Head of caudate nucleus (tissue), 42 donors: ENCODE data around the gene TAF3.

Source experiments
- DNase-seq, 42 donors: peaks; one replicate each; pipeline versions ENCODE4 v3.0.0 to v3.0.0-alpha.2; 2020 to 2021; ENCODE audit warnings: mixed read lengths in 7 of 42
- intact Hi-C: fragments of 100-400 bp; cut with DNase I; formaldehyde crosslinking; loops from one replicate; pipeline ENCODE4 v1.15.0; 2022

Gene TAF3

GRCh38 chr10:8037941-8038894 lies 219.9 kb downstream of the TAF3 start:
- intact Hi-C loops: no loop called here

GRCh38 chr10:8039321-8039881 lies 221.1 kb downstream of the TAF3 start:
- no peak for DNase-seq
- intact Hi-C loops: no loop called here

More at GRCh38 chr10:8037941-8038894, 219.9 kb downstream of the TAF3 start:
- peak in 1 of 42 donors; percentile 2 for DNase-seq

GRCh38 chr10:8040651-8041050 lies 222.3 kb downstream of the TAF3 start:
- intact Hi-C loops: no loop called here
- DNase-seq: no peak

- intact Hi-C loops: no loop called here
- DNase-seq: no peak
Measured at GRCh38 chr10:8041284-8041991, 223.1 kb downstream of the TAF3 start.

GRCh38 chr10:8041992-8042720 lies 223.9 kb downstream of the TAF3 start:
- DNase-seq: peak in 1 of 42 donors; percentile 8
- intact Hi-C loops: no loop called here

- peak in 1 of 42 donors; percentile 23 for DNase-seq
- intact Hi-C loops: no loop called here
Measured at GRCh38 chr10:8042721-8043568, 224.6 kb downstream of the TAF3 start.

- peak in 1 of 42 donors; percentile 25 for DNase-seq
- intact Hi-C loops: no loop called here
Measured at GRCh38 chr10:8043569-8044306, 225.4 kb downstream of the TAF3 start.

- intact Hi-C loops: no loop called here
- DNase-seq: no peak
Measured at GRCh38 chr10:8044331-8044907, 226.1 kb downstream of the TAF3 start.

- no peak for DNase-seq
- intact Hi-C loops: no loop called here
Measured at GRCh38 chr10:8044908-8045725, 226.8 kb downstream of the TAF3 start.

GRCh38 chr10:8045726-8046494 lies 227.6 kb downstream of the TAF3 start:
- peak in 1 of 42 donors; percentile 2 for DNase-seq
- intact Hi-C loops: no loop called here

GRCh38 chr10:8047452-8048280 lies 229.4 kb downstream of the TAF3 start:
- intact Hi-C loops: no loop called here
- peak in 1 of 42 donors; percentile 25 for DNase-seq

GRCh38 chr10:8048281-8049008 lies 230.1 kb downstream of the TAF3 start:
- intact Hi-C loops: no loop called here
- no peak for DNase-seq

GRCh38 chr10:8049045-8049864 lies 230.9 kb downstream of the TAF3 start:
- intact Hi-C loops: no loop called here
- DNase-seq: peak in 2 of 42 donors; percentile 25 to 27
